GM19372 (cell line): ENCODE measurements around the gene FMNL1.
"Not testable (repeated sequence)": the region's sequence is repeated elsewhere in the genome, so short reads cannot be mapped to it uniquely, and the experiment has no call there.

Experiments used
- ATAC-seq: cut with Tn5 transposase; IDR thresholded peaks from one replicate; pipeline ENCODE4 v1.9.1; 2021; ENCODE audit warnings: mild to moderate bottlenecking, low read depth, moderate library complexity; ENCODE audit not compliant: unreplicated experiment

The FMNL1 gene

GRCh38 chr17:45221081-45222013 lies at the start of gene FMNL1:
Gene FMNL1, plus strand, starts transcription at chr17:45221885. Its CDS starts 240 bp downstream, at chr17:45222125.
- no peak for ATAC-seq

GRCh38 chr17:45172232-45172540 lies 49.5 kb upstream of the FMNL1 start:
- no peak for ATAC-seq

GRCh38 chr17:45172541-45173286 lies 49.0 kb upstream of the FMNL1 start:
- ATAC-seq: no peak

DNA sequence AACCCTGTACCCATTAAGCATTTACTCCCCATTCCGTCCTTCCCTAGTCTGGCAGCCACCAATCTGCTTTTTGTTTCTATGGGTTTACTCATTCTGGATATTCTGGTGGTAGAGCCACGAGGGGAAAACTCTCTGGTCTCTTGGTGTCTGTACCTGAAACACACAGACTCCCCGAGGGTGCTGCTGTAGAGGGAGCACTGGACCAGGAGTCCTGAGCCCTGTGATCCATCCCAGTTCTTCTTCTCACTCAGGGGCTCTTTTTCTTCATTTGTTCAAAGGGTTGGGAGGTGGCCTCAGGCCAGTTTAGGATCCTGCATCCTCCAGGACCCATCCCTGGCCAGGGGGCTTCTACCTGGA lies 45.9 kb upstream of the FMNL1 start:
- no peak for ATAC-seq

DNA sequence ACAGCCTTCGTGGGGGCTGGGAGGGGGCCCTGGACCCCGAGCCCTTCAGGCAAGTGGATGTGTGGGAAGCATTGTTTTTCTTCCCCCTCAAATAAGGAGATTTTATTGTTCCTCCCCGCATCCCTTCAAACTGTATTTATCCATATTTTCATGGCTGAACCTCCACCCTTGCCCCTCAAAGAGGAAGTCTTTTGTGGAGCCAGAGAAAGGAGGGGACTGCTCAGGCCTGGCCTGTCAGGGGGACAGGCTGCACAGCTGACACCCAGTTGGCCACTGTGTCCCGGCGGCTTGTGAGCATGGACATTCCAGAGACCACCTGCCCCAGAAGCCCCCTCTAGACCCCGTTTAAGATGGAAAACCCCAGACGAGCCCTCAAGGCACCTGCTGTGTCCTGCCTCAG lies 44.1 kb upstream of the FMNL1 start:
- ATAC-seq: no peak

GRCh38 chr17:45184144-45184543 lies 37.5 kb upstream of the FMNL1 start:
- ATAC-seq: no peak

- no peak for ATAC-seq
These were observed 34.8 kb upstream of the FMNL1 start for GRCh38 chr17:45186801-45187354.

DNA sequence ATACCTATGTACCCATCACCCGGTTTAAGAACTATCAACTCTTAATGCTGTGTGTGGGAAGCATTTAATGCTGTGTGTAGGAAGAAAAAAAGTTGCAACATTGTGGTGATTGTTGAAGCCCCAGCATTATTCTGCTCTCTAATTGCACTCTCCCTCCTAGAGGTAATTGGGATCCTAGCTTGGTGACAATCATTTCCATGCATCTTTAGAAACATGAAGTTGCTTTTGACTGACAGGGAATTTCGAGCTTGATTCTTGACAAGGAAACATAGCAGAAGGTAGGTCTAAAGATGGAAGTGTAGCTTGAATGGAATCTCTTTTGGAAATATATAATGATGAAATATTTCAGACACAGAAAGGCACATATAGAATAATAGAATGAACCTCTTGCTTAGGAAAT lies 32.7 kb upstream of the FMNL1 start:
- ATAC-seq: no peak

- no peak for ATAC-seq
These were observed 31.0 kb upstream of the FMNL1 start for GRCh38 chr17:45190503-45191255.

- ATAC-seq: no peak
These were observed 26.3 kb upstream of the FMNL1 start for GRCh38 chr17:45195424-45195823.

GRCh38 chr17:45197108-45197507 lies 24.6 kb upstream of the FMNL1 start:
- no peak for ATAC-seq

GRCh38 chr17:45197555-45198334 lies 23.9 kb upstream of the FMNL1 start:
- ATAC-seq: peak; percentile 74

DNA sequence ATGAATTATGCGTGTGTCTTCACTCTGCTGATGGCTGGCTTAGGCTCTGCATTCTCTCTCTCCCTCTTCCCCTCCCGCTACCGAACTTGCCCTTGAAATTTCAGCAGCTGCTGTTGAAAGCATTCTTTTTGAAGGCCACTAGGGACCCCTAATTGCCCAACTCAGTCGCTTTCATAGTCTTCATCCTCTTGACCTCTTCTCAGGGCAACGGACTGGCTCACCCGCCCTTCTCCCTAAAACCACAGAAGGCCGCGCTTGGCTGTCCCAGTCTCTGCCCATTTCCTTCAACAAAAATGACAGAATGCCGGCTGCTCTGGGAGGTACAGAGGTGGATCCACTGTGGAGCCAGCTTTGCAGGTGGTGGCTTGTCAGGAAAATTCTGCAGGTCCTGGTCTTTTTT lies 21.0 kb upstream of the FMNL1 start:
- no peak for ATAC-seq

- ATAC-seq: no peak
These were observed 20.2 kb upstream of the FMNL1 start for GRCh38 chr17:45201457-45201856.

GRCh38 chr17:45201880-45202279 lies 19.8 kb upstream of the FMNL1 start:
- ATAC-seq: not testable (repeated sequence)

GRCh38 chr17:45218895-45219661 lies 2.6 kb upstream of the FMNL1 start:
- ATAC-seq: no peak

DNA sequence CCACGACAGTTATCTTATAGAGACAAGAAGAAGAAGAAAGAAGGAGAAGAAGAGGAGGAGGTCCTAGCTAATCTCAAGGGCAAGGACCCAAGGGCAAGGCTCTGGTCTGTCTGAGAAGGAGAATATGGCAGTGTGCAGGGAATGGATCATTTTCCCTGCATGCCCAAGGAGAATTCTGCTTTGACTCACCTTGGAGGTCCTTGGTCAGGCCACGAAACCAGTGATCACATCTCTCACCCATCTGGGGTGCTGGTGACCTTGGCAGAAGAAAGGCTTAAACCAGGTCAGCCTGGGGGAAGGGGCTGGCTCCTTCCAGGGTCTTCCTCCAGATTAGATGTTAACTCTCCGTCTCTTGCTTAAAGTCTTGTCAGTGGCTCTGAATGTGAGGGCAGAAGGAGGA lies 1.6 kb upstream of the FMNL1 start:
- ATAC-seq: no peak

- ATAC-seq: no peak
These were observed 266 bp downstream of the FMNL1 start for GRCh38 chr17:45222014-45222288.

DNA sequence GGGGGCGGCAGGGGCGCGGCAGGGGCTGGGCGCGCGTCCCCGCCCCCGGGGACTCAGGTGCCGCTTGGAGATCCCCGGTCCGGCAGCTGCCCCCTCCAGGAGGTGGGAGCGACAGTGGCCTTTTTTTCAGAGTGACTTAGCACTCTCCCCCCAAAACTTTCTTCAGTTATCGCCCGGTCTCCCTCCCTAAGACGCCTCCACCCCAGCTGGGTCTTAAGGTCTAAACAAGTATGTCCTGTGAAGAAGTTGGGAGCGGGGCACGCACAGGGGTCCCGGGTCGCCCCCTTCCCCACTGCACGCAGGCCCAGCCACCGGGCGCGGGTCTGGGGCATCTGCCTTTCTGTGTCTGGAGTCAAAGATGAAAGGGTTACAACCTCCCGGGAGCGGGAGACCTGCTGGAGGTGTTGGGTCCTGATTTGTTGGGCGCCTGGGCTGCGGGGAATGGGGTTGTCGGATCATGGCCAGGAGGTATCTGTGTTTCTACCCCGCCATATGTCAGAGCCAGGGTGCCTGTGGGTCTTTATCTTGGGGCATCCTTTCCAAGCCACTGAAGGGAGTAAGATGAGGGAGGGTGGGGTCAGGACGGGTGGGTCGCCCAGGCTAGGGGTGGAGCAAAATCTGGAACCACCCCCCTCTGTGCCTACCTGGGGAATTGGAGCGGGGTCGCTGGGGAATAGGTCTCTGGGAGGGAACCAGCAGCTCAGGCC lies 757 bp downstream of the FMNL1 start:
- no peak for ATAC-seq
